ENCODE results near the gene TNFRSF19.
"Not testable (repeated sequence)": the region's sequence is repeated elsewhere in the genome, so short reads cannot be mapped to it uniquely, and the experiment has no call there.

TNFRSF19 gene

DNA sequence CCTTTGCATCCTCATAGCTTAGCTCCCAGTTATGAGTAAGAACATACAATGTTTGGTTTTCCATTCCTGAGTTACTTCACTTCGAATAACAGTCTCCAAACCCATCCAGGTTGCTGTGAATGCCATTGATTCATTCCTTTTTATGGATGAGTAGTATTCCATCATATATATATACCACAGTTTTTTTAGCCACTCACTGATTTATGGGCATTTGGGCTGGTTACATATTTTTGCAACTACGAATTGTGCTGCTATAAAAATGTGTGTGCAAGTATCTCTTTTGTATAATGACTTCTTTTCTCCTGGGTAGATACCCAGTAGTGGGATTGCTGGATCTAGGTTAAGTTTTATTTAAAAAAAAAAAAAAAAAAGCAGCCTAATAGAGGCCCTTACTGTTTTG is 14.1 kb downstream of the TNFRSF19 start:
- TF ChIP-seq, protein P1, sequence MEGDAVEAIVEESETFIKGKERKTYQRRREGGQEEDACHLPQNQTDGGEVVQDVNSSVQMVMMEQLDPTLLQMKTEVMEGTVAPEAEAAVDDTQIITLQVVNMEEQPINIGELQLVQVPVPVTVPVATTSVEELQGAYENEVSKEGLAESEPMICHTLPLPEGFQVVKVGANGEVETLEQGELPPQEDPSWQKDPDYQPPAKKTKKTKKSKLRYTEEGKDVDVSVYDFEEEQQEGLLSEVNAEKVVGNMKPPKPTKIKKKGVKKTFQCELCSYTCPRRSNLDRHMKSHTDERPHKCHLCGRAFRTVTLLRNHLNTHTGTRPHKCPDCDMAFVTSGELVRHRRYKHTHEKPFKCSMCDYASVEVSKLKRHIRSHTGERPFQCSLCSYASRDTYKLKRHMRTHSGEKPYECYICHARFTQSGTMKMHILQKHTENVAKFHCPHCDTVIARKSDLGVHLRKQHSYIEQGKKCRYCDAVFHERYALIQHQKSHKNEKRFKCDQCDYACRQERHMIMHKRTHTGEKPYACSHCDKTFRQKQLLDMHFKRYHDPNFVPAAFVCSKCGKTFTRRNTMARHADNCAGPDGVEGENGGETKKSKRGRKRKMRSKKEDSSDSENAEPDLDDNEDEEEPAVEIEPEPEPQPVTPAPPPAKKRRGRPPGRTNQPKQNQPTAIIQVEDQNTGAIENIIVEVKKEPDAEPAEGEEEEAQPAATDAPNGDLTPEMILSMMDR (IDR thresholded peaks at IDR 0.05; ENCODE audit: low read depth, low read length): no peak
- no peak for DNase-seq (ENCODE audit: low read depth in 2 of 2)
- no peak overlapping the region for H3K4me3 ChIP-seq (replicated peaks in 1 of 2; ENCODE audit: low read depth in 2 of 2, low read length in 2 of 2)

DNA sequence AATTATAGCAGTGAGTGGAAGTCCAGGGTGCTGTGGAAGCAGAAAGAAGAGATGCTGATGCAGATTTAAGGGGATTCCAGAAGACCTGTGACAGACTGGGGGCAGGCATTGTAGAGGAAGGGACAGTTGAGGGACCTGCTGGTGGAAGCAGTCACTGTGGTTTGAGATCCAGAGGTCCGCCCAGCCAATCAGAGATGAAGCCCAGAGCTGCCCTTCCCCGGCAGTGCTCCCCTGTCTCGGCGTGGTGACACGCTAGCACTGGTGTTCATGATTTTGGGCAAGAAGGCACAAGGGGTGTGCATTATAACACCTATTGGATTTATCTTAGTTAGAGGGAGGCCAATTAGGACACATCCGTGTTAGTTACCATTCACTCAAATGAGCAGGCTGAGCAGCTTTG is 16.1 kb downstream of the TNFRSF19 start:
- TF ChIP-seq, protein P1 (IDR thresholded peaks at IDR 0.05; ENCODE audit: low read depth, low read length): no peak
- DNase-seq (ENCODE audit: low read depth in 2 of 2): no peak
- no peak overlapping the region for H3K4me3 ChIP-seq (replicated peaks in 1 of 2; ENCODE audit: low read depth in 2 of 2, low read length in 2 of 2)

DNA sequence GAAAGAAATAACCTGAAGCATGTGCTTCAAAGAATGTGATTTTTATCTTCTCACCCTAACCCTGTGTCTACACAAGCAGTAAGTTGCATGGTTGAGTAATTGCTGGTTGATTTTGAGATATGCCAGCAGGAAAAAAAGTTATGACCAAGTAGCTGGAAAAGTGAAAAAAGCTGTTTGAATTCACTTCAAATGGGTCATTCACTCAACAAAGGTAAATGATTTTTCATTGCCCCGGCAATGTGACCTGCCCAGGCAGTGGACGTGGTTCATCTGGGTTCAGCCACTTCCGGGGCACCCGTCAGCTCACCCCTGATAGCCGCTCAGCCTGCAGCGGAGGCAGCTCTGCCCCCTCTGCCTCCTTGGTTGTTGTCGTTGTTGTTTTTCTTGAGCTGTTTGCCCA is 18.5 kb downstream of the TNFRSF19 start:
- DNase-seq (ENCODE audit: low read depth in 2 of 2): no peak
- TF ChIP-seq, protein P1 (IDR thresholded peaks at IDR 0.05; ENCODE audit: low read depth, low read length): no peak
- no peak overlapping the region for H3K4me3 ChIP-seq (replicated peaks in 1 of 2; ENCODE audit: low read depth in 2 of 2, low read length in 2 of 2)

DNA sequence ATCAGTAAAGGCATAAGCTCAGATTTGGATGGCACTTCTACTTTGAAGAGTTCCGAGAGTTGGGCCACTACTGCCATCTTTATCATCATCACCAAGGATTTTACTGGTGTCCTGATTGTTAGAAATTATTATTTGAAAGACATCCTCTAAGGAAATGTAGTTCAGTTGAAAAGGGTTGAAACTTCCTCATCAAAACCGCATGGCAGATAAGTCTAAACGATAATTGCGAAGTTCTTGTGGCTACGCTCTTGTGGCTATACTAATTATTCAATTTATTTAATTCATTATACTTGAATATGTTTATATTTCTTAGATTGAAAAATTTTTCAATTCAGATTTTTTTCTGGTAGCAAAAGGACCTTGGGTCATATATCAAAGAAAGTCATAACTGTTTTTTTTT is 22.4 kb downstream of the TNFRSF19 start:
- no peak for DNase-seq (ENCODE audit: low read depth in 2 of 2)
- TF ChIP-seq, protein P1 (IDR thresholded peaks at IDR 0.05; ENCODE audit: low read depth, low read length): no peak

DNA sequence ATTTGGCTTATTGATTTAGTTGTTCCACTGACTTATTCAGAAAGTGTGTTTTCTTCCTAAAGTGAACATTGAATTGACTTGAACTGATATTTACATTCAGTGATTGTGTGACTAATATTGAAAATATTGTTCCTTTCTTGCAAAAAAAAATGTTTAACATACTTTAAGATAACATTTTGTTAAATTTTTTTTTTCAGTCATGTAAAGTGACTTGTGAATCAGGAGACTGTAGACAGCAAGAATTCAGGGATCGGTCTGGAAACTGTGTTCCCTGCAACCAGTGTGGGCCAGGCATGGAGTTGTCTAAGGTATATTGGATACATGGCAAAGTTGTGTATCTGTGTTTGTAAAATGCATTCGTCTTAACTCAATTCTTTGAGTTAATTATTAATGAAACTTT is 22.9 kb downstream of the TNFRSF19 start:
- TF ChIP-seq, protein P1 (IDR thresholded peaks at IDR 0.05; ENCODE audit: low read depth, low read length): no peak
- peak in 1 of 2 donors; percentile 13 for DNase-seq (ENCODE audit: low read depth in 2 of 2)
- H3K4me3 ChIP-seq (replicated peaks in 1 of 2; ENCODE audit: low read depth in 2 of 2, low read length in 2 of 2): no peak overlapping the region

More for the DNA sequence above, 22.4 kb downstream of the TNFRSF19 start:
- no peak overlapping the region for H3K4me3 ChIP-seq (replicated peaks in 1 of 2; ENCODE audit: low read depth in 2 of 2, low read length in 2 of 2)

DNA sequence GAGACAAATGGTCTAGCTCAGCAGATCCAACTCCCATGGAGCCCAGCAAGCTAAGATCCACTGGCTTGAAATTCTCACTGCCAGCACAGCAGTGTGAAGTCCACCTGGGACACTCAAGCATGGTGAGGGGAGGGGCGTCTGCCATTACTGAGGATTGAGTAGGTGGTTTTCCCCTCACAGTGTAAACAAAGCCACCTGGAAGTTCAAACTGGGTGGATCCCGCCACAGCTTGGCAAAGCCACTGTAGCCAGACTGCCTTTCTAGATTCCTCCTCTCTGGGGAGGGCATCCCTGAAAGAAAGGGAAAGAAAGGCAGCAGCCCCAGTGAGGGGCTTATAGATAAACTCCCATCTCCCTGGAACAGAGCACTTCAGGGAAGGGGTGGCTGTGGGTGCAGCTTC is 24.1 kb downstream of the TNFRSF19 start:
- not testable (repeated sequence) for H3K4me3 ChIP-seq (replicated peaks in 1 of 2; ENCODE audit: low read depth in 2 of 2, low read length in 2 of 2); DNase-seq (ENCODE audit: low read depth in 2 of 2)

DNA sequence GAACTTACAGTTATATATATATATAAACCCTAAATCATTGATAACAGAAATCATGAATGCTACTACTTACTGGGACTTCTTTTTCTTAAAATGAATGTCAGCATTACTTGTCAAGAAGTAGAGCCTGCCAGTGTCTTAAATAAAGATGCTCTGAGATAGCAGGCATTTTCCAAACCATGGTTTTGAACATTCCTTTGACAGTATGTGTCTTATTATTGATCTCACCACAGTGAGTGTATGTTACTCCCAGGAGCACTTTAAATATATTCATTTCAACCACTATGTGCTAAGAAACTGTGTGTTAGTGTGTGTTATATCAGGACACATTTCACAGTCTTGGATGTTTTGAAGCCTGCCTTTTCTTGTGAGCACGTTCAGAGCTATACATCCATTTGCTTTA is 28.2 kb downstream of the TNFRSF19 start:
- DNase-seq (ENCODE audit: low read depth in 2 of 2): peak in 1 of 2 donors; percentile 28
- no peak overlapping the region for H3K4me3 ChIP-seq (replicated peaks in 1 of 2; ENCODE audit: low read depth in 2 of 2, low read length in 2 of 2)
- TF ChIP-seq, protein P1 (IDR thresholded peaks at IDR 0.05; ENCODE audit: low read depth, low read length): no peak
